Measurements from ENCODE around the gene ROR1. TPM values are rescaled to one million over a fixed set of nuclear protein-coding genes. Genes with fewer than 3 reads are reported as not detected.

Gene ROR1
- total and polyA plus RNA-seq, 2 of the 13 experiments (the other 11 are each of a cell fraction or from before 2014, with no cell fraction given), result 0.58 to 2.3 TPM

GRCh38 chr1:63732666-63733065 lies 41.2 kb upstream of the ROR1 start (continued):
- no peak for TF ChIP-seq ZNF318 (CRISPR knock-in tag; IDR thresholded peaks at IDR 0.05)
- no peak for TF ChIP-seq REL (CRISPR knock-in tag; conservative IDR thresholded peaks at IDR 0.05)
- TF ChIP-seq ZBTB40 (IDR thresholded peaks at IDR 0.05), result no peak
- no peak for TF ChIP-seq ZBTB40 (CRISPR knock-in tag; IDR thresholded peaks at IDR 0.05)
- TF ChIP-seq ZNF552 (CRISPR knock-in tag; IDR thresholded peaks at IDR 0.05; ENCODE audit: borderline replicate concordance), result no peak

Measured in HepG2 (cell line).